LHCN-M2 (cell line): ENCODE measurements around the gene TEDC2. TPM values are rescaled to one million over a fixed set of nuclear protein-coding genes. Genes with fewer than 3 reads are reported as not detected.
A peak's percentile ranks its signal among the peaks of the same experiment; 100 is the strongest.
"Not testable (repeated sequence)": the region's sequence is repeated elsewhere in the genome, so short reads cannot be mapped to it uniquely, and the experiment has no call there.

Experiments
- DNase-seq: peaks from one replicate; pipeline ENCODE4 v3.0.0-alpha.2; 2012; ENCODE audit warnings: low read depth
- polyA plus RNA-seq: library from polyadenylated mRNA; unstranded; fragments of >200 nt; gene quantifications from one replicate; pipeline ENCODE4 v1.2.1, GENCODE V29; 2012; ENCODE audit warnings: missing spikeins
- total RNA-seq: library from RNA; depleted of rRNA; stranded (reverse); fragments of >200 nt; gene quantifications from 2 replicates; pipeline ENCODE4 v1.2.3, GENCODE V29; 2014; rRNA removed

TEDC2 gene
- total RNA-seq: 32.0 and 34.4 TPM in 2 replicates
- polyA plus RNA-seq: 9.8 TPM

- DNase-seq: peak; percentile 90
Observed at GRCh38 chr16:2459647-2460390, at the start of gene TEDC2. TSS of gene TEDC2 (plus strand) at chr16:2460109. CDS start at chr16:2460145, 36 bp downstream.

GRCh38 chr16:2415085-2415484 lies 44.8 kb upstream of the TEDC2 start:
- DNase-seq: no peak

- DNase-seq: peak; percentile 50
Observed at GRCh38 chr16:2420035-2420434, 39.9 kb upstream of the TEDC2 start.

GRCh38 chr16:2422123-2422867 lies 37.6 kb upstream of the TEDC2 start:
- no peak for DNase-seq

GRCh38 chr16:2424061-2425007 lies 35.6 kb upstream of the TEDC2 start:
- no peak for DNase-seq

- DNase-seq: no peak
Observed at GRCh38 chr16:2425008-2425518, 34.8 kb upstream of the TEDC2 start.

GRCh38 chr16:2425825-2426430 lies 34.0 kb upstream of the TEDC2 start:
- no peak for DNase-seq

GRCh38 chr16:2426941-2427361 lies 33.0 kb upstream of the TEDC2 start:
- DNase-seq: no peak

- no peak for DNase-seq
Observed at GRCh38 chr16:2427526-2427925, 32.4 kb upstream of the TEDC2 start.

- peak; percentile 37 for DNase-seq
Observed at GRCh38 chr16:2428051-2428783, 31.7 kb upstream of the TEDC2 start.

GRCh38 chr16:2428784-2429033 lies 31.2 kb upstream of the TEDC2 start:
- DNase-seq: no peak

GRCh38 chr16:2429034-2429770 lies 30.7 kb upstream of the TEDC2 start, which contains the start of gene CCNF:
TSS of gene CCNF (plus strand) at chr16:2429447. CDS start at chr16:2429482, 35 bp downstream.
- peak; percentile 91 for DNase-seq

- DNase-seq: no peak
Observed at GRCh38 chr16:2429771-2430663, 29.9 kb upstream of the TEDC2 start.

GRCh38 chr16:2432286-2432685 lies 27.6 kb upstream of the TEDC2 start:
- no peak for DNase-seq

GRCh38 chr16:2432801-2433505 lies 27.0 kb upstream of the TEDC2 start:
- no peak for DNase-seq

- not testable (repeated sequence) for DNase-seq
Observed at GRCh38 chr16:2435236-2435635, 24.7 kb upstream of the TEDC2 start.

- DNase-seq: no peak
Observed at GRCh38 chr16:2436110-2436509, 23.8 kb upstream of the TEDC2 start.
